Mammary epithelial cell (primary cell): ENCODE measurements around the gene TMEM238L.

Experiments
- EZH2 ChIP-seq: IDR thresholded peaks from 2 replicates; pipeline ENCODE4 v1.6.1; 2012; ENCODE audit warnings: low read length, inconsistent platforms, borderline replicate concordance
- TF ChIP-seq, protein P1 (sequence below), 2 donors: IDR thresholded peaks in 1 of 2; conservative IDR thresholded peaks in 1 of 2; 2 replicates each; pipeline ENCODE4 v1.5.1; 2011 to 2012; ENCODE audit warnings: inconsistent platforms in 2 of 2, low read length in 2 of 2, mild to moderate bottlenecking in 2 of 2, control low read depth in 1 of 2, low read depth in 1 of 2; ENCODE audit not compliant: insufficient read depth in 1 of 2; ENCODE audit errors: extremely low read depth in 1 of 2

DNA sequence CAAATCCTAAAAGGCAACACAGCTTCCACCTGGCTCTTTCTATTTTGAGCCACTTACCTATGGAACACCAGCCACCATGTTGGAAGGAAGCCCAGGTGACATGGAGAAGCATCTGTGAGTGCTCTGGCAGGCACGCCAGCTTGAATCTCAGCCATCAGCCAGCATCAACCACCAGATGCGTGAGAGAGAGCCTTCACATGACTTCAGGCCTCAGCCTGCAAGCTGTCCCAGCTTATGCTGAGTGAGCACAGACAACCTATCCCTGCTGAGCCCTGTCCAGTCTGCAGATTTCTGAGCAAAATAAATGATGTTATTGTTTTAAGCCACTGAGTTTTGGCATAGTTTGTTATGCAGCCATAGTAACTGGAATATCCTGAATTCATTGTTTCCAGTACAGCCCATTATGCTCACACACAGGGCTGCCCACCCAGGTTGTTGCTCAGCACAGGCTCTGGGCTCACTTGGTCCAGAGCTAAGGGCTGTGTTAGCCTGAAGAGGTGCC, 35.1 kb downstream of the TMEM238L start:
- TF ChIP-seq, protein P1, sequence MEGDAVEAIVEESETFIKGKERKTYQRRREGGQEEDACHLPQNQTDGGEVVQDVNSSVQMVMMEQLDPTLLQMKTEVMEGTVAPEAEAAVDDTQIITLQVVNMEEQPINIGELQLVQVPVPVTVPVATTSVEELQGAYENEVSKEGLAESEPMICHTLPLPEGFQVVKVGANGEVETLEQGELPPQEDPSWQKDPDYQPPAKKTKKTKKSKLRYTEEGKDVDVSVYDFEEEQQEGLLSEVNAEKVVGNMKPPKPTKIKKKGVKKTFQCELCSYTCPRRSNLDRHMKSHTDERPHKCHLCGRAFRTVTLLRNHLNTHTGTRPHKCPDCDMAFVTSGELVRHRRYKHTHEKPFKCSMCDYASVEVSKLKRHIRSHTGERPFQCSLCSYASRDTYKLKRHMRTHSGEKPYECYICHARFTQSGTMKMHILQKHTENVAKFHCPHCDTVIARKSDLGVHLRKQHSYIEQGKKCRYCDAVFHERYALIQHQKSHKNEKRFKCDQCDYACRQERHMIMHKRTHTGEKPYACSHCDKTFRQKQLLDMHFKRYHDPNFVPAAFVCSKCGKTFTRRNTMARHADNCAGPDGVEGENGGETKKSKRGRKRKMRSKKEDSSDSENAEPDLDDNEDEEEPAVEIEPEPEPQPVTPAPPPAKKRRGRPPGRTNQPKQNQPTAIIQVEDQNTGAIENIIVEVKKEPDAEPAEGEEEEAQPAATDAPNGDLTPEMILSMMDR (conservative IDR thresholded peaks at IDR 0.05 in 1 of 2, IDR thresholded peaks at IDR 0.05 in 1 of 2; ENCODE audit: extremely low read depth in 1 of 2, insufficient read depth in 1 of 2, low read depth in 1 of 2, low read length in 2 of 2): no peak
- TF ChIP-seq EZH2: no peak
